HG03442 (cell line): ENCODE measurements around the gene PDE4D.

Source experiments
- ATAC-seq: cut with Tn5 transposase; IDR thresholded peaks from one replicate; pipeline ENCODE4 v1.9.1; 2021; ENCODE audit warnings: mild to moderate bottlenecking, moderate library complexity; ENCODE audit not compliant: unreplicated experiment

PDE4D gene

GRCh38 chr5:59164041-59164830 lies 729.3 kb downstream of the PDE4D start:
- no peak for ATAC-seq

GRCh38 chr5:59161221-59162105 lies 732.1 kb downstream of the PDE4D start:
- ATAC-seq, result no peak

- no peak for ATAC-seq
Measured at GRCh38 chr5:59158637-59159391, 734.7 kb downstream of the PDE4D start.

GRCh38 chr5:59158165-59158564 lies 735.4 kb downstream of the PDE4D start:
- no peak for ATAC-seq

- ATAC-seq, result no peak
Measured at GRCh38 chr5:59157068-59157467, 736.5 kb downstream of the PDE4D start.

- peak; percentile 52 for ATAC-seq
Measured at GRCh38 chr5:59152701-59153245, 740.8 kb downstream of the PDE4D start.

- ATAC-seq, result no peak
Measured at GRCh38 chr5:59151162-59151889, 742.2 kb downstream of the PDE4D start.

- ATAC-seq, result no peak
Measured at GRCh38 chr5:59149827-59150226, 743.7 kb downstream of the PDE4D start.

- ATAC-seq, result no peak
Measured at GRCh38 chr5:59149271-59149670, 744.3 kb downstream of the PDE4D start.

- ATAC-seq, result no peak
Measured at GRCh38 chr5:59146729-59147128, 746.8 kb downstream of the PDE4D start.

- ATAC-seq, result peak; percentile 96
Measured at GRCh38 chr5:59143926-59144333, 749.6 kb downstream of the PDE4D start.

- ATAC-seq, result no peak
Measured at GRCh38 chr5:59142927-59143326, 750.6 kb downstream of the PDE4D start.

GRCh38 chr5:59142138-59142537 lies 751.4 kb downstream of the PDE4D start:
- no peak for ATAC-seq

GRCh38 chr5:59140133-59140532 lies 753.4 kb downstream of the PDE4D start:
- ATAC-seq, result no peak

- peak; percentile 45 for ATAC-seq
Measured at GRCh38 chr5:59139695-59140094, 753.8 kb downstream of the PDE4D start.

- no peak for ATAC-seq
Measured at GRCh38 chr5:59138509-59138908, 755.0 kb downstream of the PDE4D start.

GRCh38 chr5:59137846-59138245 lies 755.7 kb downstream of the PDE4D start:
- no peak for ATAC-seq

- ATAC-seq, result no peak
Measured at GRCh38 chr5:59136549-59136948, 757.0 kb downstream of the PDE4D start.

- ATAC-seq, result no peak
Measured at GRCh38 chr5:59134471-59135163, 758.9 kb downstream of the PDE4D start.
